ENCODE measurements around the gene PTCH2. TPM values are rescaled to one million over a fixed set of nuclear protein-coding genes. Genes with fewer than 3 reads are reported as not detected.

The PTCH2 gene
- total RNA-seq, 1 donor, result 0.36 TPM

DNA sequence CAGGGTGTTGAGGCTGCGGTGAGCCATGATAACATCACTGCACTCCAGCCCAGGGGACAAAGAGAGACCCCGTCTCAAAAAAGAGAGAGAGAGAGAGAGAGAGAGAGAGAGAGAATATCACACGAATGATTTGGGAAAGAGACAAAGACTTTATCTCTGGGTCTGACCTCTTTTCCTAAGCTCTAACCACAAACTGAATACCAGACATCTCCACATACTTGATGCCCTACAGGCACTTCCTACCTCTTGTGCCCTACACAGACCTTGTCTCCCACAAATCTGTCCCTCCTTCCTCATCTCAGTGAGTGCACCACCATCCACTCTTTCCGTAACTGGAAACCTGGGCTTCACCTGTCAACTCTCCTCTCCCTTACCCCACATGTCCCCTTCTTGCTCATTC, 27.0 kb upstream of the PTCH2 start:
- DNase-seq (ENCODE audit: low read depth), result no peak
- no peak overlapping the region for H3K4me3 ChIP-seq (ENCODE audit: low read depth, low read length)
- TF ChIP-seq, protein P1, sequence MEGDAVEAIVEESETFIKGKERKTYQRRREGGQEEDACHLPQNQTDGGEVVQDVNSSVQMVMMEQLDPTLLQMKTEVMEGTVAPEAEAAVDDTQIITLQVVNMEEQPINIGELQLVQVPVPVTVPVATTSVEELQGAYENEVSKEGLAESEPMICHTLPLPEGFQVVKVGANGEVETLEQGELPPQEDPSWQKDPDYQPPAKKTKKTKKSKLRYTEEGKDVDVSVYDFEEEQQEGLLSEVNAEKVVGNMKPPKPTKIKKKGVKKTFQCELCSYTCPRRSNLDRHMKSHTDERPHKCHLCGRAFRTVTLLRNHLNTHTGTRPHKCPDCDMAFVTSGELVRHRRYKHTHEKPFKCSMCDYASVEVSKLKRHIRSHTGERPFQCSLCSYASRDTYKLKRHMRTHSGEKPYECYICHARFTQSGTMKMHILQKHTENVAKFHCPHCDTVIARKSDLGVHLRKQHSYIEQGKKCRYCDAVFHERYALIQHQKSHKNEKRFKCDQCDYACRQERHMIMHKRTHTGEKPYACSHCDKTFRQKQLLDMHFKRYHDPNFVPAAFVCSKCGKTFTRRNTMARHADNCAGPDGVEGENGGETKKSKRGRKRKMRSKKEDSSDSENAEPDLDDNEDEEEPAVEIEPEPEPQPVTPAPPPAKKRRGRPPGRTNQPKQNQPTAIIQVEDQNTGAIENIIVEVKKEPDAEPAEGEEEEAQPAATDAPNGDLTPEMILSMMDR (IDR thresholded peaks at IDR 0.05; ENCODE audit: insufficient read depth, low read length), result no peak

DNA sequence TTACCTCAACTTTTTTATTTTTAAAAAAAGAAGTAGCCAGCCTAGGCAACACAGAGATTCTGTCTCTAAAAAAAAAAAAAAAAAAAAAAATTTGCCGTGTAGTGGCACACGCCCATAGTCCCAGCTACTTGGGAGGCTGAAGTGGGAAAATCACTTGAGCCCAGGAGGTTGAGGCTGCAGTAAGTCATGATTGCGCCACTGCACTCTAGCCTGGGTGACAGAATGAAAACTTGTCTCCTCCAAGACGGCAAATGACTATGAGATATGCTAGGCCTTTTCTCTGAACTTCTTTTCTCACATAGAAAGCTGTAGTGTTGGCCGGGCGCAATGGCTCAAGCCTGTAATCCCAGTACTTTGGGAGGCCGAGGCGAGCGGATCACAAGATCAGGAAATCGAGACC, 24.7 kb upstream of the PTCH2 start:
- TF ChIP-seq, protein P1 (IDR thresholded peaks at IDR 0.05; ENCODE audit: insufficient read depth, low read length), result no peak
- H3K4me3 ChIP-seq (ENCODE audit: low read depth, low read length), result no peak overlapping the region
- DNase-seq (ENCODE audit: low read depth), result no peak

DNA sequence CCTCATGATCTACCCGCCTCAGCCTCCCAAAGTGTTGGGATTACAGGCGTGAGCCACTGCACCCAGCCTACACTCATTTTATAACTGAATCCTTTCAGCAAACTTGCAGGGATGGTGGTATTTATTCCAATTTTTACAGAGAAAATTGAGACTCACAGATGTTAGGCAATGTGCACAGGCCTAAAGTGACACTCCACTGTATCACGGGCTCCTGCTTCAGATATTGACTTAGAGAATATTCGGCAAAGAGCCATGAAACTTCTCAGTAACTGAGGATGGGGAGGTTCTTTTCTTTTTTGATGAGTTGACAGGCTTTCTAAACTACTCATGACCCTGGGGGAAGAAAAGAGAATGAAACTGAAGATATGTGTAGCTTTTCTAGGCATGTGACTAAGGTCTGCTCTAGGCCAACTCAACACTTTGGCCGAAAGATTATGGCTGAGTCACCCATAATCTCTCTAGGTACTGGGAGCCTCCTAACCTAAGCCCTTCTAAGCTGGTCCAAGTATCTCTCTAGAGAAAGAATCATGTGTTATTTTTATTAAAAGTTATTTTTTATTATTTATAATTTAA, 19.9 kb upstream of the PTCH2 start:
- no peak overlapping the region for H3K4me3 ChIP-seq (ENCODE audit: low read depth, low read length)
- TF ChIP-seq, protein P1 (IDR thresholded peaks at IDR 0.05; ENCODE audit: insufficient read depth, low read length), result no peak
- peak; percentile 93 for DNase-seq (ENCODE audit: low read depth)

DNA sequence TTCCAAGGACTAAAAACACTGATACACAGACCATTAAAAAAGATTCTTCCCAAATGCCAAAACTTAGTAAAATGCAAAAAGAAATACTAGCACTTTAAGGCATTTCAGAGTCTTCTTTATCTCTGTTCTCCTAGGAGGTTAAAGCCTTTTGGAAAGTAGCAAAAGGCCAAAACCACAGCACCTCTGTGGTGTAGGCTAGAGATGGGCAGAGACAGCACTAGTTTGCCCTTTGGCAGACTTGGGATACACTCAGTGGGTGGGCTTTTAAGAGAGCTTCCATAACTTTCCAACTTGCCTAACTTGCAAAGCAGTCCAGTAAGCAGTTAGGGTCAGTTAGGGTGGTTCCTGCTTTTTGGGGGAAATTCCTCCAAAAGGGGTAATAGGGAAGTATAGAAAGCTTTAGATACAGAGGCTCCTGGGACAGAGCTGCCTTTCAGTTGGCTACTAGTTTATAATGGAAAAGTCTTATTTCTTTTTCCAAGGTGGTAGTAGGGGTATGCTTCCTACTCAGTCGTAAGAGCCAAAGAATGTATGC, 17.9 kb upstream of the PTCH2 start:
- H3K4me3 ChIP-seq (ENCODE audit: low read depth, low read length), result no peak overlapping the region
- TF ChIP-seq, protein P1 (IDR thresholded peaks at IDR 0.05; ENCODE audit: insufficient read depth, low read length), result no peak
- peak; percentile 27 for DNase-seq (ENCODE audit: low read depth)

DNA sequence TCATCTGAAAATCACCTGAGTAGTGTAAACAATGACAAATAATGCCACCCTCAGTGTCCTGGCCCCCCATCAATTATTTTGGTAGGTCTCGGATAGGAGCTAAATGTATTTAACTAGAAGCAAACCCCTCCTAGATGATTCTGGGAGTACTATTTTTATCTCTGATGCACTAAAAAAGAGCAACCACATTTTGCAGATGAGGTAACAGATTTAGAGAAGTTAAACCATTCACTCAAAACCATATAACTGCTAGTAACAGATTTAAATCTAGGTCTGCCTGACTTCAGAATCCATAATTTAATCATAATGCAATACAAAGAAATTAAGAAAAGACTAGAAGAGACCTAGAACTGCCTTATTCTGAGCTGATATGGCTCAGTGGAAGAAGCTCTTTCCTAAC, 17.3 kb upstream of the PTCH2 start:
- DNase-seq (ENCODE audit: low read depth), result no peak
- TF ChIP-seq, protein P1 (IDR thresholded peaks at IDR 0.05; ENCODE audit: insufficient read depth, low read length), result no peak
- no peak overlapping the region for H3K4me3 ChIP-seq (ENCODE audit: low read depth, low read length)

DNA sequence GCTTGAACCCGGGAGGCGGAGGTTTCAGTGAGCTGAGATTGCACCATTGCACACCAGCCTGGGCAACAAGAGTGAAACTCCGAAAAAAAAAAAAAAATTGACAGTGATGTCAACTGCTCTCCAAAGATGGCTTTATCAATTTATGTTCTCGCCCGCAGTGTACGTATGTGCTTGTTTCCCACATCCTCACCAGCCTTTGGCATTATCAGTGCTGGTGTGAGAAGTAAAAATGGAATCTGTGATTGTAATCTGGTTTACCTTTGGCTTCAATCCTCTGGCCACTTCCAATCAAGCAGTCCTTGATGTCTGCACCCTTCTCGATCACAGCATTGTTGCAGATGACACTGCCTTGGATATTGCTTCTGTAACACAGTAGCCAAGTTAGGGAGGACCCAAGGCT, 14.4 kb upstream of the PTCH2 start:
- TF ChIP-seq, protein P1 (IDR thresholded peaks at IDR 0.05; ENCODE audit: insufficient read depth, low read length), result no peak
- DNase-seq (ENCODE audit: low read depth), result no peak
- H3K4me3 ChIP-seq (ENCODE audit: low read depth, low read length), result no peak overlapping the region

DNA sequence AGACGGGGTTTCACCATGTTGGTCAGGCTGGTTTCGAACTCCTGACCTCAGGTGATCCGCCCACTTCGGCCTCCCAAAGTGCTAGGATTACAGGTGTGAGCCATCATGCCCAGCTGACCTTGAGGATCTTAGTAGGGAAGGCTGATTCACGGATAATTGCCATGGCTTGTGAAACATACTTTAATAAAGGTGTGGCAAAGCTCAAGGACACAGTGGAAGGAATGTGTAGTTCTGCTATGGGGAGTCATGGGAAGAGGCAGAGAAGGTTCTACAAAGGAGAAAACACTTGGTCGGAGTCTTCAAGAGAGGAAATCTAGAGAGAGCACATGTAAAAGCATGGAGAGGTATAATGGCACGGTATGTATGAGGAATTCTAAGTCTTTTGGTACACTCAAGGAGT, 12.7 kb upstream of the PTCH2 start:
- DNase-seq (ENCODE audit: low read depth), result no peak
- TF ChIP-seq, protein P1 (IDR thresholded peaks at IDR 0.05; ENCODE audit: insufficient read depth, low read length), result no peak
- H3K4me3 ChIP-seq (ENCODE audit: low read depth, low read length), result no peak overlapping the region

Data from fibroblast of the aortic adventitia (primary cell).